Measurements from ENCODE around the gene MYH3.

DNA sequence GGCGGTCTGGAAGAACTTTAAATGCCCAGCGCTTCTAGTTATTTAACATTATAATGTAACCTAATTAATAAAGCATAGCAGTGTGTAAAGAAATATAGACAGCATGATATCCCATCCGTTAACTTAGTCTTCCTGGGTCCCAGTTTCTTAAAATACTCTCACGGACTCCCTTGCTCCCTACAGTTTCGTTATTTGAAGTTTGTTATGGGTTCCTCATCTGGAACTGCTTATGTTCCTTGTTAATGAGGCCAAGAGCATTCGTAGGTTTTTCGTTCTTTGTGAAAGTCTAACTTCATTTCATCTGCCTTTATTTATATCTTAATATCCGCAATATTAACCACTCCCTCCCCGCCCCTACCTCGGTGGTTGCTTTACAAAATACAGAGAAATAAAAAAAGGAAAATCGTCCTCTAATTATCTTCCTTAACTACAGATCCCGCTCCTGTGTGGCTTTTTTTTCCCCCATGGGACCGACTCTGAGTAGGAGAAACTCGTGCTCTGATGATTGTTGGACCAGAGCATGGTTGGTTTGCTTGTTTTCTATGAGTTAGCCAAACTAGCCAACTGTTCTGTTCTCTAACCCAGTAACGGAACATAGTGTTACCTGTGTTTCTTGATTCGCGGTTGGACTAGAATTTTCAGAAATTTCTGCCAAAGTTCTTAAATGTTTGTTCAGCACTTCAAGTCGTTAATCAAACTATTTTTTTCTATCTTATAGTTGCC is 41.1 kb upstream of the MYH3 start:
- TF ChIP-seq EZH2 (IDR thresholded peaks at IDR 0.05): no peak
- no peak for TF ChIP-seq POLR2AphosphoS5 (IDR thresholded peaks at IDR 0.05; ENCODE audit: borderline replicate concordance, low read depth, low read length)
- no peak for TF ChIP-seq FOXP2 (optimal IDR thresholded peaks at IDR 0.05; ENCODE audit: control extremely low read depth, extremely low read length, insufficient read depth)

All from SK-N-MC (cell line).